AG09309 (cell line): ENCODE measurements around the gene ITGA3.
A peak's percentile ranks its signal among the peaks of the same experiment; 100 is the strongest.

ENCODE experiments used
- DNase-seq: peaks from one replicate; pipeline ENCODE4 v3.0.0-alpha.2; 2010; ENCODE audit warnings: low read depth
- H3K4me3 ChIP-seq: 2 replicates; pipeline ENCODE4 v1.5.1; 2011; ENCODE audit warnings: mild to moderate bottlenecking, low read depth, low read length, moderate library complexity; ENCODE audit not compliant: control insufficient read depth
- TF ChIP-seq, protein P1 (sequence below): IDR thresholded peaks from 2 replicates; pipeline ENCODE4 v1.5.1; 2011; ENCODE audit warnings: mild to moderate bottlenecking, low read depth, low read length, inconsistent platforms; ENCODE audit not compliant: insufficient read depth, control insufficient read depth; ENCODE audit errors: missing control alignments

Gene ITGA3

DNA sequence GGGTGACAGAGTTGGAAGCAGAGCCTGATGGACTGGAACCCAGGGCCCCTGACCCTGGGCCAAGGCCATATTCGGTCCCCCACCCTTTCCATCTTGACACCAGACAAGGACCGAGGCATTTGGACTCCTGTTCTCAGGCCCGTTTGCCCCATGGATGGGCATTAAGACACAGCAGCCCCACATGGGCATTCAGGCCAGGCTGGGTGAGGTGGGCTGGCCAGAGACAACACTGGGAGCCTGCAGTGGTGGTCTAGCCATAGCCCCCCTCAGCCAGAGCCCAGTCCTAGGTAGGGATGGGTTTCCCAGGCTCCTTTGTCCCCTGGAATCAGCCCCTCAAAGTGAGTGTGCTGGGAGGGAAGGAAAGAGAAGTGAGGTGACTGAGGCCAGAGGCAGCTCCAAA lies 40.8 kb downstream of the ITGA3 start:
- H3K4me3 ChIP-seq, result peak overlapping the region; percentile 80; the same call in 1 of the 2 replicates
- no peak for DNase-seq
- TF ChIP-seq, protein P1, sequence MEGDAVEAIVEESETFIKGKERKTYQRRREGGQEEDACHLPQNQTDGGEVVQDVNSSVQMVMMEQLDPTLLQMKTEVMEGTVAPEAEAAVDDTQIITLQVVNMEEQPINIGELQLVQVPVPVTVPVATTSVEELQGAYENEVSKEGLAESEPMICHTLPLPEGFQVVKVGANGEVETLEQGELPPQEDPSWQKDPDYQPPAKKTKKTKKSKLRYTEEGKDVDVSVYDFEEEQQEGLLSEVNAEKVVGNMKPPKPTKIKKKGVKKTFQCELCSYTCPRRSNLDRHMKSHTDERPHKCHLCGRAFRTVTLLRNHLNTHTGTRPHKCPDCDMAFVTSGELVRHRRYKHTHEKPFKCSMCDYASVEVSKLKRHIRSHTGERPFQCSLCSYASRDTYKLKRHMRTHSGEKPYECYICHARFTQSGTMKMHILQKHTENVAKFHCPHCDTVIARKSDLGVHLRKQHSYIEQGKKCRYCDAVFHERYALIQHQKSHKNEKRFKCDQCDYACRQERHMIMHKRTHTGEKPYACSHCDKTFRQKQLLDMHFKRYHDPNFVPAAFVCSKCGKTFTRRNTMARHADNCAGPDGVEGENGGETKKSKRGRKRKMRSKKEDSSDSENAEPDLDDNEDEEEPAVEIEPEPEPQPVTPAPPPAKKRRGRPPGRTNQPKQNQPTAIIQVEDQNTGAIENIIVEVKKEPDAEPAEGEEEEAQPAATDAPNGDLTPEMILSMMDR, result no peak

DNA sequence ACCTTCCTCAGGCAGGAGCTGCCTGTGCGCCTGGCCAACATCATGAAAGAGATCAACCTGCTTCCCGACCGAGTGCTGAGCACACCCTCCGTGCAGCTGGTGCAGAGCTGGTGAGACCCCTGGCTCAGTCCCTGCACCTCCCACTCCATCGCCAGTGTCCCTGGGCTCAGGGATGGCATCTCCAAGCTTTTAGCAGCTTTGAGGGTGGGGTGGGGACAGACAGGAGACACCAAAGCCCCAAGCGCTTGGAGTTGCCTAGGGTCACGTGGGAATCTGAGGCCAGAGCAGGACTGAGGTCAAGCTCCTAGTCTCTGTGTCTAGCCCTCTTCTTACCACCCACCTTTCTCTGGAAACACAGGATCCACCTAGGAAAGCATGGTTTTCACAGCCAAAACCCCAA lies 41.5 kb downstream of the ITGA3 start:
- TF ChIP-seq, protein P1, result no peak
- no peak overlapping the region for H3K4me3 ChIP-seq
- no peak for DNase-seq

DNA sequence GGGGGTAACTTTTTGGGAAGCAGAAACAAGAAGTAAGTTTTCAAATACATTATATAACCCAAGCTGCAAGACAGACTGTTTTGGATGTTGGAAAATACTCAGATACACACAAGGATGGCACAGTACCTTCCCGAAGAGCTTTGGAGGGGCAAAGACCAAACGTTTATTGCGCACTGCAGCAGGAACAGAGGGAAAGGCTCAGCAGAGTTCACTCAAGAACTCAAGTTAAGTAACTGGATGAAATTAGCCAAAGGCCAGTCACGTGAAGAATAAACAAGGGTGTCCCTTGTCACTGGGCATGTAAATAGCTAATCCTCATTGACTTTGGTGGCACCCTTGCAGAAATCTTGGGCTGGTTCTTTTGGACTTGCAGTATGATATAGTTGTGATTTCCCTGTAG lies 42.0 kb downstream of the ITGA3 start:
- H3K4me3 ChIP-seq, result no peak overlapping the region
- TF ChIP-seq, protein P1, result no peak
- no peak for DNase-seq

DNA sequence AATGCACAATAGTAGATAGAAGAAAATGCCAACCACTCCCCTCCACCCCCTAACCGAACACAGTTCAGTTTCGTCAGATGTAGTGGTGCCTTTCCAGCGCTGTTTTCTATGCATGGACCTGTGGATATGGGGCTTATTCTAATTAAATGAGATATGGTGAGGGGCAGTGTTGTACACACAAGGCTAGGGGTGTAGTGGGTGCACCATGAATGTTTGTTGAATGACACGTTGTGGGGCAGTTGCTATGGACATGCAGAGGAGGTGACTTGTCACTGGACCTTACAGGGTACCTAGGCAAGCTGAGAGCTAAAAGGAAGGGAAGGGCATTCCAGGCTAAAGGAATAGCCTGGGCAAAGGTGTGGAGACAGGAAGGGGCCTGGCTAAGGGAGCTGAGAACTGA lies 42.7 kb downstream of the ITGA3 start:
- no peak for DNase-seq
- TF ChIP-seq, protein P1, result no peak
- no peak overlapping the region for H3K4me3 ChIP-seq

DNA sequence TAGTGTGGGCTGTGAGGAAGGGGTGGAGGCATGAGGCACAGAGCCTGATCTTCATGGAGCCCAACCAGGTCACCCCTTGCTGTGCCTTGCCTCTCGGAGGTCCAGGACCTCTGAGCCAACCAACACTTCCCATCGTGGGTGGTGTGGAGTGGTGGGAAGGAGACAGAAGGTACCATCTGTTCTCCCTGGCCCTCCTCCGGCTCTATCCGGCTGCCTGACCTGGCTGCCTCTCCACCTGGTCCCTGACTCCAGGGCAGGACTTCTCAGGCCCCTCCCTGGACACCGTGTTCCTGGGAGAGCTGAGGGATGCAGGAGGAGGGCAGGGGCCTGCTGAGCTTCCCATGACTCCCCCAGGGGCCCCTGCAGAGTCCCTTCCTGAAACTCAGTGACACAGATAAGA lies 43.1 kb downstream of the ITGA3 start:
- no peak overlapping the region for H3K4me3 ChIP-seq
- TF ChIP-seq, protein P1, result no peak
- DNase-seq, result no peak

DNA sequence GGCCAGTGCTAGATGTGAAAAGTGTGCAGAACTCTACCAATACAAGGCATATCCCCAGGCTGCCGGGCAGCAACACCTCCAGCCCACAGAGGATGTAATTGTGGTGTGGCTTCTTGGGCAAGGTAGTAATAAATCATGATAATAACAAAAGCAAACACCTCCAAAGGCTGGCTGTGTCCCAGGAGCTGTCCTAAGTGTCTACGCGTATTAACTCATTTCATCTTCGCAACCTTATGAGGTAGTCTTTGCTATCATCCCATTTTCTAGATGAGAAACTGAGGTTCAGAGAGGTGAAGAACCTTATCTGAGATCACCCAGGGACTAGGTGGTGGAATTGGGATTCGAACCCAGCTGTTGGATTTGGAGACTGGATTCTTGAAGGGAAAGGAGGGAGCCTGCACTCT lies 44.6 kb downstream of the ITGA3 start:
- DNase-seq, result no peak
- TF ChIP-seq, protein P1, result no peak

DNA sequence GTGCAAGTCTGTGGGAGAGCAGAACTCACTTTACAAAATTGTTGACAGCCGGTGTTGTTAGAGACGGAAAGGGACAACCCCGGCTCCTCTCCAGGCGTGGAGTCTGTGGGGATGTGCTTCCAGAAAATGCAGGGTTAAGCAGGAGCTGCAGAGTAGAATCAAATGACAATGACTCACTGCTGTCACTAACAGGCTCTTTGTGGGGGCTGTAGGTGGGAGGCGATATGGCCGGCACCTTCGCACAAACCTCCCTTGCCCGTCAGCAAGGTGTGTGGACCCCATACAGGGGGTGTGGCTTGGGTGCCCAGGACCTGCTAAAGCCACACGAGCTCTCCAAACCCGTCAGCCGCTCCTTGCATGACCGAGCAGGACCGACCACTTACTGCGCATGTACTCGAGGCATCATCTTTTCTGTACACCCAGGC lies 45.0 kb downstream of the ITGA3 start:
- TF ChIP-seq, protein P1, result no peak
- no peak for DNase-seq

More for the DNA sequence above, 44.6 kb downstream of the ITGA3 start:
- H3K4me3 ChIP-seq, result no peak overlapping the region

More for the DNA sequence above, 45.0 kb downstream of the ITGA3 start:
- no peak overlapping the region for H3K4me3 ChIP-seq
